SK-N-SH treated with all-trans-retinoic acid at 6 μM for 48 hours (cell line): ENCODE measurements around the gene GDPD1.

Experiments used
- ARNTL ChIP-seq: fragments of 450-650 bp; formaldehyde crosslinking; IDR thresholded peaks from 2 replicates; pipeline ENCODE4 v1.5.0; 2020; ENCODE audit warnings: low read depth, mild to moderate bottlenecking, moderate library complexity, borderline replicate concordance
- BACH2 ChIP-seq: fragments of 250-450 bp; sonication (Bioruptor Pico); IDR thresholded peaks from 2 replicates; pipeline ENCODE4 v1.9.0; 2021; ENCODE audit warnings: mild to moderate bottlenecking, borderline replicate concordance
- CSDC2 ChIP-seq: fragments of 250-450 bp; sonication (Bioruptor Pico); IDR thresholded peaks from 2 replicates; pipeline ENCODE4 v1.5.0; 2020; ENCODE audit warnings: mild to moderate bottlenecking, moderate library complexity
- GLIS3 ChIP-seq: fragments of 250-450 bp; sonication (Bioruptor Pico); IDR thresholded peaks from 2 replicates; pipeline ENCODE4 v1.5.0; 2020; ENCODE audit warnings: mild to moderate bottlenecking, moderate library complexity
- OSR1 ChIP-seq: fragments of 250-450 bp; sonication (Bioruptor Pico); IDR thresholded peaks from 2 replicates; pipeline ENCODE4 v1.8.0; 2022; ENCODE audit warnings: moderate library complexity, mild to moderate bottlenecking, inconsistent platforms
- RARB ChIP-seq: fragments of 250-450 bp; sonication (Bioruptor Pico); IDR thresholded peaks from 2 replicates; pipeline ENCODE4 v1.8.0; 2021; ENCODE audit warnings: mild to moderate bottlenecking, moderate library complexity
- TCF4 ChIP-seq: fragments of 250-450 bp; sonication (Bioruptor Pico); IDR thresholded peaks from 2 replicates; pipeline ENCODE4 v1.8.0; 2021; ENCODE audit warnings: mild to moderate bottlenecking, moderate library complexity, borderline replicate concordance
- TOX ChIP-seq: fragments of 250-450 bp; sonication (Bioruptor Pico); IDR thresholded peaks from 2 replicates; pipeline ENCODE4 v1.8.0; 2021; ENCODE audit warnings: mild to moderate bottlenecking, moderate library complexity, borderline replicate concordance
- ZFP3 ChIP-seq: fragments of 250-450 bp; sonication (Bioruptor Pico); IDR thresholded peaks from 2 replicates; pipeline ENCODE4 v1.5.0; 2020; ENCODE audit warnings: mild to moderate bottlenecking, moderate library complexity
- ZNF70 ChIP-seq: fragments of 450-650 bp; formaldehyde crosslinking; IDR thresholded peaks from 2 replicates; pipeline ENCODE4 v1.5.0; 2020; ENCODE audit warnings: mild to moderate bottlenecking, moderate library complexity
- TF ChIP-seq, protein P1 (sequence below): fragments of 250-450 bp; sonication (Bioruptor Pico); IDR thresholded peaks from 2 replicates; pipeline ENCODE4 v1.8.0; 2020; ENCODE audit warnings: mild to moderate bottlenecking, moderate library complexity, borderline replicate concordance
- TF ChIP-seq, protein P2 (sequence below): fragments of 250-450 bp; sonication (Bioruptor Pico); IDR thresholded peaks from 2 replicates; pipeline ENCODE4 v1.5.0; 2020; ENCODE audit warnings: mild to moderate bottlenecking, moderate library complexity
- TF ChIP-seq, protein P3 (sequence below): fragments of 250-450 bp; sonication (Bioruptor Pico); IDR thresholded peaks from 2 replicates; pipeline ENCODE4 v1.5.1; 2020; ENCODE audit warnings: low read depth, mild to moderate bottlenecking, moderate library complexity
- TF ChIP-seq, protein P4 (sequence below): fragments of 250-450 bp; sonication (Bioruptor Pico); IDR thresholded peaks from 2 replicates; pipeline ENCODE4 v1.5.1; 2021; ENCODE audit warnings: mild to moderate bottlenecking, moderate library complexity

DNA sequence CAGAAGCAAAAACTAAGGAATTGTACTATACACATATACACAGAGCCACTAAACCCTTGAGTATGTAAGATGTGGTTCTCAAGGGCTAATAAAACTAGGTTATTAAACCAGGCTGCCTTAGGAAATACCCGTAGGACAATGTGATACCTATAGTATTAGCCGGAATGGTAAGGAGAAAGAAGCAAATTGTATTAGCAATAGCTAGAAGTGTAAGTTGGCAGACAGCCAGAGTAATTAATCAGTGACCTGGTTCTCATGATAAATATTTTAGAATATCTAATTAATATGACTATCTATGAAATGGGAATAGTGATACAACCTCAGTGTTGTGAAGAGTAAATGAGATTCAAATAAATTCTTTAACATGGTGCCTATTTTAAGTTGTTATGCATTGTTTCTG is 18.6 kb downstream of the GDPD1 start:
- TF ChIP-seq, protein P1, sequence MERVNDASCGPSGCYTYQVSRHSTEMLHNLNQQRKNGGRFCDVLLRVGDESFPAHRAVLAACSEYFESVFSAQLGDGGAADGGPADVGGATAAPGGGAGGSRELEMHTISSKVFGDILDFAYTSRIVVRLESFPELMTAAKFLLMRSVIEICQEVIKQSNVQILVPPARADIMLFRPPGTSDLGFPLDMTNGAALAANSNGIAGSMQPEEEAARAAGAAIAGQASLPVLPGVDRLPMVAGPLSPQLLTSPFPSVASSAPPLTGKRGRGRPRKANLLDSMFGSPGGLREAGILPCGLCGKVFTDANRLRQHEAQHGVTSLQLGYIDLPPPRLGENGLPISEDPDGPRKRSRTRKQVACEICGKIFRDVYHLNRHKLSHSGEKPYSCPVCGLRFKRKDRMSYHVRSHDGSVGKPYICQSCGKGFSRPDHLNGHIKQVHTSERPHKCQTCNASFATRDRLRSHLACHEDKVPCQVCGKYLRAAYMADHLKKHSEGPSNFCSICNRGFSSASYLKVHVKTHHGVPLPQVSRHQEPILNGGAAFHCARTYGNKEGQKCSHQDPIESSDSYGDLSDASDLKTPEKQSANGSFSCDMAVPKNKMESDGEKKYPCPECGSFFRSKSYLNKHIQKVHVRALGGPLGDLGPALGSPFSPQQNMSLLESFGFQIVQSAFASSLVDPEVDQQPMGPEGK (CRISPR knock-in tag) = no peak
- TF ChIP-seq ARNTL = no peak
- TF ChIP-seq CSDC2 = no peak
- no peak for TF ChIP-seq OSR1
- TF ChIP-seq, protein P2, sequence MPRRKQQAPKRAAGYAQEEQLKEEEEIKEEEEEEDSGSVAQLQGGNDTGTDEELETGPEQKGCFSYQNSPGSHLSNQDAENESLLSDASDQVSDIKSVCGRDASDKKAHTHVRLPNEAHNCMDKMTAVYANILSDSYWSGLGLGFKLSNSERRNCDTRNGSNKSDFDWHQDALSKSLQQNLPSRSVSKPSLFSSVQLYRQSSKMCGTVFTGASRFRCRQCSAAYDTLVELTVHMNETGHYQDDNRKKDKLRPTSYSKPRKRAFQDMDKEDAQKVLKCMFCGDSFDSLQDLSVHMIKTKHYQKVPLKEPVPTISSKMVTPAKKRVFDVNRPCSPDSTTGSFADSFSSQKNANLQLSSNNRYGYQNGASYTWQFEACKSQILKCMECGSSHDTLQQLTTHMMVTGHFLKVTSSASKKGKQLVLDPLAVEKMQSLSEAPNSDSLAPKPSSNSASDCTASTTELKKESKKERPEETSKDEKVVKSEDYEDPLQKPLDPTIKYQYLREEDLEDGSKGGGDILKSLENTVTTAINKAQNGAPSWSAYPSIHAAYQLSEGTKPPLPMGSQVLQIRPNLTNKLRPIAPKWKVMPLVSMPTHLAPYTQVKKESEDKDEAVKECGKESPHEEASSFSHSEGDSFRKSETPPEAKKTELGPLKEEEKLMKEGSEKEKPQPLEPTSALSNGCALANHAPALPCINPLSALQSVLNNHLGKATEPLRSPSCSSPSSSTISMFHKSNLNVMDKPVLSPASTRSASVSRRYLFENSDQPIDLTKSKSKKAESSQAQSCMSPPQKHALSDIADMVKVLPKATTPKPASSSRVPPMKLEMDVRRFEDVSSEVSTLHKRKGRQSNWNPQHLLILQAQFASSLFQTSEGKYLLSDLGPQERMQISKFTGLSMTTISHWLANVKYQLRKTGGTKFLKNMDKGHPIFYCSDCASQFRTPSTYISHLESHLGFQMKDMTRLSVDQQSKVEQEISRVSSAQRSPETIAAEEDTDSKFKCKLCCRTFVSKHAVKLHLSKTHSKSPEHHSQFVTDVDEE (CRISPR knock-in tag) = no peak
- TF ChIP-seq ZNF70 (CRISPR knock-in tag) = no peak
- no peak for TF ChIP-seq TCF4
- TF ChIP-seq GLIS3 (CRISPR knock-in tag) = no peak
- TF ChIP-seq, protein P3, sequence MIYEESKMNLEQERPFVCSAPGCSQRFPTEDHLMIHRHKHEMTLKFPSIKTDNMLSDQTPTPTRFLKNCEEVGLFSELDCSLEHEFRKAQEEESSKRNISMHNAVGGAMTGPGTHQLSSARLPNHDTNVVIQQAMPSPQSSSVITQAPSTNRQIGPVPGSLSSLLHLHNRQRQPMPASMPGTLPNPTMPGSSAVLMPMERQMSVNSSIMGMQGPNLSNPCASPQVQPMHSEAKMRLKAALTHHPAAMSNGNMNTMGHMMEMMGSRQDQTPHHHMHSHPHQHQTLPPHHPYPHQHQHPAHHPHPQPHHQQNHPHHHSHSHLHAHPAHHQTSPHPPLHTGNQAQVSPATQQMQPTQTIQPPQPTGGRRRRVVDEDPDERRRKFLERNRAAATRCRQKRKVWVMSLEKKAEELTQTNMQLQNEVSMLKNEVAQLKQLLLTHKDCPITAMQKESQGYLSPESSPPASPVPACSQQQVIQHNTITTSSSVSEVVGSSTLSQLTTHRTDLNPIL = no peak
- TF ChIP-seq ZFP3 = no peak
- TF ChIP-seq BACH2 (CRISPR knock-in tag) = no peak
- no peak for TF ChIP-seq TOX (CRISPR knock-in tag)
- TF ChIP-seq, protein P4, sequence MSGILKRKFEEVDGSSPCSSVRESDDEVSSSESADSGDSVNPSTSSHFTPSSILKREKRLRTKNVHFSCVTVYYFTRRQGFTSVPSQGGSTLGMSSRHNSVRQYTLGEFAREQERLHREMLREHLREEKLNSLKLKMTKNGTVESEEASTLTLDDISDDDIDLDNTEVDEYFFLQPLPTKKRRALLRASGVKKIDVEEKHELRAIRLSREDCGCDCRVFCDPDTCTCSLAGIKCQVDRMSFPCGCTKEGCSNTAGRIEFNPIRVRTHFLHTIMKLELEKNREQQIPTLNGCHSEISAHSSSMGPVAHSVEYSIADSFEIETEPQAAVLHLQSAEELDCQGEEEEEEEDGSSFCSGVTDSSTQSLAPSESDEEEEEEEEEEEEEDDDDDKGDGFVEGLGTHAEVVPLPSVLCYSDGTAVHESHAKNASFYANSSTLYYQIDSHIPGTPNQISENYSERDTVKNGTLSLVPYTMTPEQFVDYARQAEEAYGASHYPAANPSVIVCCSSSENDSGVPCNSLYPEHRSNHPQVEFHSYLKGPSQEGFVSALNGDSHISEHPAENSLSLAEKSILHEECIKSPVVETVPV (CRISPR knock-in tag) = no peak
- TF ChIP-seq RARB (CRISPR knock-in tag) = no peak
